HG03064 (cell line): ENCODE data around the gene BANP.
"Not testable (repeated sequence)": the region's sequence is repeated elsewhere in the genome, so short reads cannot be mapped to it uniquely, and the experiment has no call there.

ENCODE experiments used
- ATAC-seq: cut with Tn5 transposase; IDR thresholded peaks from one replicate; pipeline ENCODE4 v1.9.1; 2021; ENCODE audit warnings: low read depth; ENCODE audit not compliant: unreplicated experiment

Gene BANP

GRCh38 chr16:87950765-87951551 lies at the start of gene BANP:
TSS of gene BANP (plus strand) at chr16:87951434. CDS start at chr16:87975116, 23,682 bp downstream.
- peak; percentile 80 for ATAC-seq

- ATAC-seq: not testable (repeated sequence)
Measured at GRCh38 chr16:87904963-87905362, 46.3 kb upstream of the BANP start.

- not testable (repeated sequence) for ATAC-seq
Measured at GRCh38 chr16:87905521-87905920, 45.7 kb upstream of the BANP start.

GRCh38 chr16:87908101-87908500 lies 43.1 kb upstream of the BANP start:
- ATAC-seq: not testable (repeated sequence)

- ATAC-seq: peak; percentile 68
Measured at GRCh38 chr16:87909203-87909935, 41.9 kb upstream of the BANP start.

GRCh38 chr16:87911106-87911763 lies 40.0 kb upstream of the BANP start:
- ATAC-seq: not testable (repeated sequence)

- not testable (repeated sequence) for ATAC-seq
Measured at GRCh38 chr16:87912691-87913090, 38.5 kb upstream of the BANP start.

- not testable (repeated sequence) for ATAC-seq
Measured at GRCh38 chr16:87914021-87914725, 37.1 kb upstream of the BANP start.

- ATAC-seq: no peak
Measured at GRCh38 chr16:87914812-87915211, 36.4 kb upstream of the BANP start.

- ATAC-seq: no peak
Measured at GRCh38 chr16:87917503-87917902, 33.7 kb upstream of the BANP start.

- ATAC-seq: no peak
Measured at GRCh38 chr16:87918338-87918737, 32.9 kb upstream of the BANP start.

- ATAC-seq: no peak
Measured at GRCh38 chr16:87918866-87919680, 32.2 kb upstream of the BANP start.

GRCh38 chr16:87919681-87919994 lies 31.6 kb upstream of the BANP start:
- ATAC-seq: no peak

- ATAC-seq: no peak
Measured at GRCh38 chr16:87921236-87921773, 29.9 kb upstream of the BANP start.

- ATAC-seq: no peak
Measured at GRCh38 chr16:87922250-87922871, 28.9 kb upstream of the BANP start.

- ATAC-seq: no peak
Measured at GRCh38 chr16:87924041-87924810, 27.0 kb upstream of the BANP start.

GRCh38 chr16:87924811-87925670 lies 26.2 kb upstream of the BANP start:
- no peak for ATAC-seq
